Colonic mucosa (tissue), 4 donors: ENCODE data around the gene SUGP1. TPM values are rescaled to one million over a fixed set of nuclear protein-coding genes. Genes with fewer than 3 reads are reported as not detected.

Experiments
- DNase-seq: peaks from one replicate; pipeline ENCODE4 v3.0.0-alpha.2; 2020
- H3K27ac ChIP-seq: fragments of 200-600 bp; one replicate; pipeline ENCODE4 v1.8.0; 2021
- H3K27me3 ChIP-seq: fragments of 200-600 bp; one replicate; pipeline ENCODE4 v1.8.0; 2021
- H3K36me3 ChIP-seq: fragments of 200-600 bp; one replicate; pipeline ENCODE4 v1.8.0; 2021
- H3K4me1 ChIP-seq: fragments of 200-600 bp; one replicate; pipeline ENCODE4 v1.8.0; 2021; ENCODE audit warnings: mild to moderate bottlenecking
- H3K4me3 ChIP-seq: fragments of 200-600 bp; one replicate; pipeline ENCODE4 v1.8.0; 2021
- H3K9ac ChIP-seq, 2 donors: one replicate each; pipeline ENCODE4 v1.7.0; 2013; ENCODE audit warnings: control low read depth in 2 of 2, low read depth in 2 of 2, low read length in 2 of 2
- H3K9me3 ChIP-seq: fragments of 200-600 bp; one replicate; pipeline ENCODE4 v1.8.0; 2021
- intact Hi-C: fragments of 100-400 bp; cut with DNase I; formaldehyde crosslinking; loops from one replicate; pipeline ENCODE4 v1.14.1; 2022
- total RNA-seq, 2 donors: library from RNA; stranded (reverse); fragmentation: NEBNext Ultra II Directional in 1 of 2; extraction: Animal tissue kit (Norgen Biotek cat#: 25700) in 1 of 2; gene quantifications; one replicate each; pipeline ENCODE4 v1.2.1, GENCODE V29; 2021
- TF ChIP-seq, protein P1 (sequence below): fragments of 200-600 bp; IDR thresholded peaks from one replicate; pipeline ENCODE4 v1.8.0; 2022; ENCODE audit warnings: antibody characterized with exemption, mild to moderate bottlenecking
- donor health status: healthy.
- donor health status: DM: no; HTN: no; CAD: no.
- donor health status: DM: no; HTN: no; CAD: no.

Gene SUGP1
- total RNA-seq, 2 donors from 2014 or later: 33.2 to 54.7 TPM

GRCh38 chr19:19334989-19335344 is 14.7 kb upstream of the SUGP1 start:
- H3K9ac ChIP-seq: no peak overlapping the region

GRCh38 chr19:19334063-19334988 is 14.0 kb upstream of the SUGP1 start:
- intact Hi-C loops: no loop called here
- Histone ChIP-seq H3K27ac (no peak overlapping the region), H3K36me3 (peaks cover 11% of the 10 kb centered on the region), H3K9me3 (no peaks in the 10 kb centered on the region), H3K9ac (no peak overlapping the region), H3K4me3 (no peak overlapping the region), H3K4me1 (no peaks in the 10 kb centered on the region), H3K27me3 (no peaks in the 10 kb centered on the region)
- TF ChIP-seq, protein P1, sequence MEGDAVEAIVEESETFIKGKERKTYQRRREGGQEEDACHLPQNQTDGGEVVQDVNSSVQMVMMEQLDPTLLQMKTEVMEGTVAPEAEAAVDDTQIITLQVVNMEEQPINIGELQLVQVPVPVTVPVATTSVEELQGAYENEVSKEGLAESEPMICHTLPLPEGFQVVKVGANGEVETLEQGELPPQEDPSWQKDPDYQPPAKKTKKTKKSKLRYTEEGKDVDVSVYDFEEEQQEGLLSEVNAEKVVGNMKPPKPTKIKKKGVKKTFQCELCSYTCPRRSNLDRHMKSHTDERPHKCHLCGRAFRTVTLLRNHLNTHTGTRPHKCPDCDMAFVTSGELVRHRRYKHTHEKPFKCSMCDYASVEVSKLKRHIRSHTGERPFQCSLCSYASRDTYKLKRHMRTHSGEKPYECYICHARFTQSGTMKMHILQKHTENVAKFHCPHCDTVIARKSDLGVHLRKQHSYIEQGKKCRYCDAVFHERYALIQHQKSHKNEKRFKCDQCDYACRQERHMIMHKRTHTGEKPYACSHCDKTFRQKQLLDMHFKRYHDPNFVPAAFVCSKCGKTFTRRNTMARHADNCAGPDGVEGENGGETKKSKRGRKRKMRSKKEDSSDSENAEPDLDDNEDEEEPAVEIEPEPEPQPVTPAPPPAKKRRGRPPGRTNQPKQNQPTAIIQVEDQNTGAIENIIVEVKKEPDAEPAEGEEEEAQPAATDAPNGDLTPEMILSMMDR: no peak
- DNase-seq: no peak

More at GRCh38 chr19:19334989-19335344, 14.7 kb upstream of the SUGP1 start:
- Histone ChIP-seq H3K4me1 (no peaks in the 10 kb centered on the region), H3K4me3 (no peak overlapping the region), H3K27ac (no peak overlapping the region), H3K27me3 (no peaks in the 10 kb centered on the region), H3K9me3 (no peaks in the 10 kb centered on the region), H3K36me3 (peaks cover 11% of the 10 kb centered on the region)
- intact Hi-C loops: no loop called here
- no peak for DNase-seq
- TF ChIP-seq, protein P1: no peak

DNA sequence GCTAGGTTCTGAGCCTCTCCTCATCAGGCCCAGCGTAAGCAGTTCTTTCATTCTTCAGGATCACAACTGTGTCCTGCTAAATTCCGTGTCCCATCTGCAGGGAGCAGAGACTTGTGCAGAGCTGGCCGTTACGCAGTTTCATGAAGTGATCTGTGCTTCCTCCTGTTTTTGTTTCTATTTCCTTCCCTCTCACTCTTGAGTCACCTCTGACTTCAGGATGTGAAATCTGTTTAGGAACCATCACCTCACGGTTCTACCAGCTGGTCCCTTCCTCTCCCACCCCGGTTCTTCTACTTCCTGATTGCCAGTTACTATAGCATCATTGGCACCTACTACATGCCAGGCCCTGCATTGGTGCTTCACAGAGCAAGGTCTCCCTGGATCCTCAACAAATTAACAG is 8.8 kb upstream of the SUGP1 start:
- no peaks in the 10 kb centered on the region for H3K36me3 ChIP-seq
- H3K4me1 ChIP-seq: no peaks in the 10 kb centered on the region
- no peaks in the 10 kb centered on the region for H3K27me3 ChIP-seq
- no peak overlapping the region for H3K9ac ChIP-seq
- no peak for DNase-seq
- H3K4me3 ChIP-seq: no peak overlapping the region
- TF ChIP-seq, protein P1: no peak
- intact Hi-C loops: no loop called here
- H3K27ac ChIP-seq: no peak overlapping the region
- H3K9me3 ChIP-seq: no peaks in the 10 kb centered on the region

DNA sequence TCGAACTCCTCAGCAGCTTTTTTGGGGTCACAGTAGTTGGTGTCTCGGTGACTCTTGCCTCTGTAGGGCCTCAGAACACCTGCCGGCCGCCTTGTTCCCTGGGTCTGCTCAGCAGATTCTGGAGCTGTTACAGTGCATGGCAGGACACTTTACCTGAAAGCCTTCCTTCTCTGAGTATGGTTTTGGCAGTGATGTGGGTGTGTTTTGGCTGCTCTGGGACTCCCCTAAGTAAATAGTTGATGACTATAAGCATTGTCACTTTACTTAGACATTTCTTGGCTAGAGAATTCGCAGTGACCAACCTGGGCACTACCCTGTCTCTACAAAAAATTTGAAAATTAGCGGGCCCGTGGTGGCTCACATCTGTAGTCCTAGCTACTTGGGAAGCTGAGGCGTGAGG is 7.4 kb upstream of the SUGP1 start:
- intact Hi-C loops: no loop called here
- TF ChIP-seq, protein P1: no peak
- H3K36me3 ChIP-seq: no peaks in the 10 kb centered on the region
- no peak for DNase-seq
- H3K27me3 ChIP-seq: no peaks in the 10 kb centered on the region
- no peak overlapping the region for H3K27ac ChIP-seq
- H3K4me1 ChIP-seq: no peaks in the 10 kb centered on the region
- no peaks in the 10 kb centered on the region for H3K9me3 ChIP-seq
- H3K9ac ChIP-seq: no peak overlapping the region
- H3K4me3 ChIP-seq: no peak overlapping the region

- no peak overlapping the region for H3K9ac ChIP-seq
- TF ChIP-seq, protein P1: no peak
- no peaks in the 10 kb centered on the region for H3K36me3 ChIP-seq
- no peaks in the 10 kb centered on the region for H3K27me3 ChIP-seq
- H3K9me3 ChIP-seq: no peaks in the 10 kb centered on the region
- intact Hi-C loops: no loop called here
- peaks cover under 1% of the 10 kb centered on the region for H3K4me1 ChIP-seq
- no peak for DNase-seq
- no peak overlapping the region for H3K4me3 ChIP-seq
- H3K27ac ChIP-seq: no peak overlapping the region
These were observed 3.9 kb upstream of the SUGP1 start for GRCh38 chr19:19324059-19324770.
